Measurements from ENCODE around the gene VPS9D1. TPM values are rescaled to one million over a fixed set of nuclear protein-coding genes. Genes with fewer than 3 reads are reported as not detected.

VPS9D1 gene
- polyA plus RNA-seq, 3 donors, result 1.2 to 29.7 (median 1.6) TPM

- Mint-ChIP-seq H3K27ac (peak overlapping the region in 2 of 7 donors; percentile 7 to 10), H3K27me3 (ENCODE audit: low read depth in 3 of 3) (peaks cover 2 to 9% (median 7%) of the 10 kb centered on the region in 3 donors), H3K4me1 (peaks cover 12% of the 10 kb centered on the region), H3K36me3 (no peaks in the 10 kb centered on the region), H3K4me3 (no peak overlapping the region), H3K9me3 (peaks cover 6 to 18% (median 10%) of the 10 kb centered on the region in 7 donors)
- DNase-seq, result no peak
- TF ChIP-seq CTCF (IDR thresholded peaks at IDR 0.05), result no peak
- Histone ChIP-seq H3K27me3 (ENCODE audit: control insufficient read depth in 2 of 2, insufficient read depth in 2 of 2, low read length in 2 of 2) (no peaks in the 10 kb centered on the region), H3K9me3 (replicated peaks in 1 of 2; ENCODE audit: control insufficient read depth in 1 of 2, insufficient read depth in 1 of 2, low read length in 2 of 2) (peaks cover 0 to 10% of the 10 kb centered on the region in 2 donors), H3K27ac (ENCODE audit: low read depth in 1 of 2, low read length in 2 of 2) (no peak overlapping the region), H3K9ac (ENCODE audit: insufficient read depth, low read length, poor library complexity, severe bottlenecking) (no peak overlapping the region), H3K4me1 (ENCODE audit: control insufficient read depth in 1 of 2, insufficient read depth in 2 of 2, low read length in 2 of 2) (peaks cover 0 to 5% of the 10 kb centered on the region in 2 donors), H3K36me3 (replicated peaks in 1 of 2; ENCODE audit: control insufficient read depth in 1 of 2, insufficient read depth in 2 of 2, low read length in 2 of 2) (no peaks in the 10 kb centered on the region), H3K4me3 (replicated peaks in 1 of 3; ENCODE audit: low read depth in 2 of 3, low read length in 3 of 3) (no peak overlapping the region), H2AFZ (ENCODE audit: insufficient read depth, low read depth, low read length, poor library complexity, severe bottlenecking) (no peak overlapping the region), H4K20me1 (ENCODE audit: insufficient read depth, low read length) (no peaks in the 10 kb centered on the region), H3K79me2 (ENCODE audit: insufficient read depth, low read length) (no peaks in the 10 kb centered on the region), H3K4me2 (replicated peaks; ENCODE audit: extremely low read depth, low read length, poor library complexity, severe bottlenecking) (no peak overlapping the region)
- intact Hi-C loops (cut with micrococcal nuclease), result no loop called here
- WGBS (ENCODE audit: insufficient coverage), result 96% methylated on average over 5 of the region's 10 CpGs
These were observed 49.9 kb downstream of the VPS9D1 start for GRCh38 chr16:89670496-89671431.

GRCh38 chr16:89669755-89670154 is 50.9 kb downstream of the VPS9D1 start:
- no peak overlapping the region for H3K9ac ChIP-seq (ENCODE audit: insufficient read depth, low read length, poor library complexity, severe bottlenecking)
- intact Hi-C loops (cut with micrococcal nuclease), result no loop called here
- Mint-ChIP-seq H3K27me3 (ENCODE audit: low read depth in 3 of 3) (peaks cover 2 to 9% (median 5%) of the 10 kb centered on the region in 3 donors), H3K9me3 (peaks cover 5 to 14% (median 11%) of the 10 kb centered on the region in 7 donors), H3K36me3 (peaks cover 0 to 4% of the 10 kb centered on the region in 2 donors), H3K4me1 (peaks cover 12% of the 10 kb centered on the region), H3K27ac (no peak overlapping the region), H3K4me3 (no peak overlapping the region)
- no peak overlapping the region for H2AFZ ChIP-seq (ENCODE audit: insufficient read depth, low read depth, low read length, poor library complexity, severe bottlenecking)
- no peak overlapping the region for H3K4me2 ChIP-seq (replicated peaks; ENCODE audit: extremely low read depth, low read length, poor library complexity, severe bottlenecking)
- H3K4me3 ChIP-seq (replicated peaks in 1 of 3; ENCODE audit: low read depth in 2 of 3, low read length in 3 of 3), result no peak overlapping the region
- no peaks in the 10 kb centered on the region for H3K36me3 ChIP-seq (replicated peaks in 1 of 2; ENCODE audit: control insufficient read depth in 1 of 2, insufficient read depth in 2 of 2, low read length in 2 of 2)
- H3K79me2 ChIP-seq (ENCODE audit: insufficient read depth, low read length), result no peaks in the 10 kb centered on the region
- DNase-seq, result no peak
- H3K27me3 ChIP-seq (ENCODE audit: control insufficient read depth in 2 of 2, insufficient read depth in 2 of 2, low read length in 2 of 2), result no peaks in the 10 kb centered on the region
- H3K27ac ChIP-seq (ENCODE audit: low read depth in 1 of 2, low read length in 2 of 2), result no peak overlapping the region
- TF ChIP-seq CTCF (IDR thresholded peaks at IDR 0.05), result no peak
- peaks cover 0 to 5% of the 10 kb centered on the region in 2 donors for H3K4me1 ChIP-seq (ENCODE audit: control insufficient read depth in 1 of 2, insufficient read depth in 2 of 2, low read length in 2 of 2)
- no peaks in the 10 kb centered on the region for H4K20me1 ChIP-seq (ENCODE audit: insufficient read depth, low read length)
- H3K9me3 ChIP-seq (replicated peaks in 1 of 2; ENCODE audit: control insufficient read depth in 1 of 2, insufficient read depth in 1 of 2, low read length in 2 of 2), result peaks cover 0 to 10% of the 10 kb centered on the region in 2 donors
- 98% methylated on average over 8 of the region's 13 CpGs for WGBS (ENCODE audit: insufficient coverage)

All from CD14-positive monocyte (primary cell).